ENCODE data around the gene RLN3. TPM values are rescaled to one million over a fixed set of nuclear protein-coding genes. Genes with fewer than 3 reads are reported as not detected.

Gene RLN3
- total and polyA plus RNA-seq, 9 of the 15 experiments (the other 6 are each of a cell fraction or from before 2014, with no cell fraction given), result 0.31 to 1.2 (median 0.71) TPM; not detected in 6

DNA sequence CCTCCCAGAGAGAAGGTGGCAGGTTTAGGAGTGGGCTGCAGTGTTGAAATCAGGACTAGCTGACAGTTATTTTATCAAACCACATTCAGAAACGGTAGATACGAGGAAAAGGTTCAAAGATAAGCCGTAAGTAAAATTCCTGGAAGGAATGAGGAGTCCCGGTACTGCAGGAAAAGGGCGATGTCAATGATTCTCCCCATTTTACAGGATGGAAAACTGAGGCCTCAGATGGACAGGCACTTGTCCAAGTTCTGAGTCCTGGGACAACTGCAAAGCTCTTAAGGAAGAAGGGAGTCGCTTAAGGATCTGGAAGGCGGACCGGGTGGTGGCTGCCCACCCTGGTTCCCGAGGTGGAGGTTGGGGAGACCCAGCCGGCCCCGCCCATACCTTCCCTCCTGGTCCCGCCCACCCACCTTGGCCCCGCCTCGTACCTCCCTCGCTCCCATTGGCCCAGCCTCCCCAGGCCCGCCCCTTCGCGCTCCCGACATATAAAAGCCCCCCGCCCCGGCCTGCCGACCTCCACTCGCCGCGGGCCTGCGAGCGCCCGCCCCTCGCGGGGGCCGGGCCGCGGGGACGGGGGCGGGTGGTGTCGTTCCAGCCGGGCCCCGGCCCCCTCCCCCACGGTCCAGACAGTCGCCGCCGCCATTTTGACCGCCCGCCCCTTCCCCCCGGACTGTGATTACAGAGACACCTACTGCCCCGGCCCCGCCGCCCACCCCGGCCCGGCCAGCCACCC is 22.4 kb upstream of the RLN3 start (continued):
- TF ChIP-seq, protein P1, sequence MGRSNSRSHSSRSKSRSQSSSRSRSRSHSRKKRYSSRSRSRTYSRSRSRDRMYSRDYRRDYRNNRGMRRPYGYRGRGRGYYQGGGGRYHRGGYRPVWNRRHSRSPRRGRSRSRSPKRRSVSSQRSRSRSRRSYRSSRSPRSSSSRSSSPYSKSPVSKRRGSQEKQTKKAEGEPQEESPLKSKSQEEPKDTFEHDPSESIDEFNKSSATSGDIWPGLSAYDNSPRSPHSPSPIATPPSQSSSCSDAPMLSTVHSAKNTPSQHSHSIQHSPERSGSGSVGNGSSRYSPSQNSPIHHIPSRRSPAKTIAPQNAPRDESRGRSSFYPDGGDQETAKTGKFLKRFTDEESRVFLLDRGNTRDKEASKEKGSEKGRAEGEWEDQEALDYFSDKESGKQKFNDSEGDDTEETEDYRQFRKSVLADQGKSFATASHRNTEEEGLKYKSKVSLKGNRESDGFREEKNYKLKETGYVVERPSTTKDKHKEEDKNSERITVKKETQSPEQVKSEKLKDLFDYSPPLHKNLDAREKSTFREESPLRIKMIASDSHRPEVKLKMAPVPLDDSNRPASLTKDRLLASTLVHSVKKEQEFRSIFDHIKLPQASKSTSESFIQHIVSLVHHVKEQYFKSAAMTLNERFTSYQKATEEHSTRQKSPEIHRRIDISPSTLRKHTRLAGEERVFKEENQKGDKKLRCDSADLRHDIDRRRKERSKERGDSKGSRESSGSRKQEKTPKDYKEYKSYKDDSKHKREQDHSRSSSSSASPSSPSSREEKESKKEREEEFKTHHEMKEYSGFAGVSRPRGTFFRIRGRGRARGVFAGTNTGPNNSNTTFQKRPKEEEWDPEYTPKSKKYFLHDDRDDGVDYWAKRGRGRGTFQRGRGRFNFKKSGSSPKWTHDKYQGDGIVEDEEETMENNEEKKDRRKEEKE (IDR thresholded peaks at IDR 0.05; ENCODE audit: borderline replicate concordance in 1 of 2, control insufficient read depth in 1 of 2, low read depth in 2 of 2, low read length in 1 of 2), result no peak
- TF ChIP-seq SETDB1 (IDR thresholded peaks at IDR 0.05; ENCODE audit: low read length) (no peak), SMAD4 (CRISPR knock-in tag; conservative IDR thresholded peaks at IDR 0.05) (no peak), PTTG1 (tag; IDR thresholded peaks at IDR 0.05; ENCODE audit: low read depth) (no peak), TEAD2 (tag; IDR thresholded peaks at IDR 0.05) (no peak), ZC3H8 (IDR thresholded peaks at IDR 0.05) (no peak), ZNF232 (CRISPR knock-in tag; IDR thresholded peaks at IDR 0.05) (no peak), DIDO1 (tag; IDR thresholded peaks at IDR 0.05; ENCODE audit: low read depth) (no peak; the same call in 1 of the 2 replicates), BHLHE40 (IDR thresholded peaks at IDR 0.05; ENCODE audit: low read length) (no peak), CREB1 (IDR thresholded peaks at IDR 0.05) (no peak), CREB1 (CRISPR knock-in tag; IDR thresholded peaks at IDR 0.05) (peak; percentile 48; the same call in 1 of the 2 replicates), ZNF408 (CRISPR knock-in tag; IDR thresholded peaks at IDR 0.05; ENCODE audit: low read depth) (no peak), BACH1 (tag; IDR thresholded peaks at IDR 0.05) (no peak), POLR3G (IDR thresholded peaks at IDR 0.05; ENCODE audit: extremely low read depth, insufficient read length, insufficient replicate concordance) (no peak), BMI1 (IDR thresholded peaks at IDR 0.05; ENCODE audit: low read length) (no peak)
- TF ChIP-seq, protein P2, sequence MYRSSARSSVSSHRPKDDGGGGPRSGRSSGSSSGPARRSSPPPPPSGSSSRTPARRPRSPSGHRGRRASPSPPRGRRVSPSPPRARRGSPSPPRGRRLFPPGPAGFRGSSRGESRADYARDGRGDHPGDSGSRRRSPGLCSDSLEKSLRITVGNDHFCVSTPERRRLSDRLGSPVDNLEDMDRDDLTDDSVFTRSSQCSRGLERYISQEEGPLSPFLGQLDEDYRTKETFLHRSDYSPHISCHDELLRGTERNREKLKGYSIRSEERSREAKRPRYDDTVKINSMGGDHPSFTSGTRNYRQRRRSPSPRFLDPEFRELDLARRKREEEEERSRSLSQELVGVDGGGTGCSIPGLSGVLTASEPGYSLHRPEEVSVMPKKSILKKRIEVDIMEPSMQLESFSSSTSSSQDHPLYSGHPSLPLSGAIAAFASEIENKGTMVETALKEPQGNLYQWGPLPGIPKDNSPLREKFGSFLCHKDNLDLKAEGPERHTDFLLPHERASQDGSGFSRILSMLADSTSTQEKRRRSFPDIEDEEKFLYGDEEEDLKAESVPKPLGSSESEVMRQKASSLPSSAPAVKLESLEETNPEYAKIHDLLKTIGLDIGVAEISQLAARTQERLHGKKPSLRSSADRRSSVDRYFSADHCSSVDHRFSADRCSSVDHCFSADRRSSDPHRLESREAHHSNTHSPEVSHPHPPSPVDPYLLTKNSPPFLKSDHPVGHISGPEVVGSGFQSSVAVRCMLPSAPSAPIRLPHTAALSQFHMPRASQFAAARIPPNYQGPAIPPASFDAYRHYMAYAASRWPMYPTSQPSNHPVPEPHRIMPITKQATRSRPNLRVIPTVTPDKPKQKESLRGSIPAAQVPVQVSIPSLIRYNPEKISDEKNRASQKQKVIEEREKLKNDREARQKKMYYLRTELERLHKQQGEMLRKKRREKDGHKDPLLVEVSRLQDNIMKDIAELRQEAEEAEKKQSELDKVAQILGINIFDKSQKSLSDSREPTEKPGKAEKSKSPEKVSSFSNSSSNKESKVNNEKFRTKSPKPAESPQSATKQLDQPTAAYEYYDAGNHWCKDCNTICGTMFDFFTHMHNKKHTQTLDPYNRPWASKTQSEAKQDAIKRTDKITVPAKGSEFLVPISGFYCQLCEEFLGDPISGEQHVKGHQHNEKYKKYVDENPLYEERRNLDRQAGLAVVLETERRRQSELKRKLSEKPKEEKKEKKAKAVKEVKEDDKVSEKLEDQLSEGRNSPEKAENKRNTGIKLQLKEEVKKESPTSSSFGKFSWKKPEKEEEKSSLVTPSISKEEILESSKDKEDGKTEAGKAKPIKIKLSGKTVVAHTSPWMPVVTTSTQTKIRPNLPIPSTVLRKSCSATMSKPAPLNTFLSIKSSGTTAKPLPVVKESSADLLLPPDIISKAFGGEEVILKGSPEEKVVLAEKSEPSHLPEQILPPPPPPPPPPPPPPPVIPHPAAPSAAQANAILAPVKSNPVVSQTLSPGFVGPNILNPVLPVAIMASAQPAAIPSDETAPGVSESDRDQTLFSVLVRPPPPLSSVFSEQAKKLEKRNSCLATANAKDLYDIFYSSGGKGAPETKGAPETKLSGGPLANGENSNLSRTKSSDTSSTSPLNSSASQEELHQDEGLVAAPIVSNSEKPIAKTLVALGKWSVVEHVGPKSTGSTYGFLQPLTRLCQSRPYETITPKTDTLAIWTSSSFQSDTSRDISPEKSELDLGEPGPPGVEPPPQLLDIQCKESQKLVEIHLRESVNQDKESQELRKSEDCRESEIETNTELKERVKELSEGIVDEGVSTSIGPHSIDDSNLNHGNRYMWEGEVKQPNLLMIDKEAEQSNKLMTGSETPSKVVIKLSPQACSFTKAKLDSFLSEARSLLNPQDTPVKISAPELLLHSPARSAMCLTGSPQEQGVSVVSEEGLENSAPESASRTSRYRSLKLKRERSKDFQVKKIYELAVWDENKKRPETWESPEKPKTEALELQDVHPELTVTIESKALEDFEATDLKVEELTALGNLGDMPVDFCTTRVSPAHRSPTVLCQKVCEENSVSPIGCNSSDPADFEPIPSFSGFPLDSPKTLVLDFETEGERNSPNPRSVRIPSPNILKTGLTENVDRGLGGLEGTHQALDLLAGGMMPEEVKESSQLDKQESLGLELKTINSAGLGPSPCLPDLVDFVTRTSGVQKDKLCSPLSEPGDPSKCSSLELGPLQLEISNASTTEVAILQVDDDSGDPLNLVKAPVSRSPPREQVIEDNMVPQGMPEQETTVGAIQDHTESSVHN (IDR thresholded peaks at IDR 0.05; ENCODE audit: borderline replicate concordance in 1 of 2, low read depth in 1 of 2), result no peak; a peak in 1 of 4 replicates

All from K562 (cell line).